AG09309 (cell line): ENCODE results near the gene STMP1.
"Not testable (repeated sequence)": the region's sequence is repeated elsewhere in the genome, so short reads cannot be mapped to it uniquely, and the experiment has no call there.

Experiments
- DNase-seq: peaks from one replicate; pipeline ENCODE4 v3.0.0-alpha.2; 2010; ENCODE audit warnings: low read depth
- H3K4me3 ChIP-seq: 2 replicates; pipeline ENCODE4 v1.5.1; 2011; ENCODE audit warnings: mild to moderate bottlenecking, low read depth, low read length, moderate library complexity; ENCODE audit not compliant: control insufficient read depth
- CTCF ChIP-seq: IDR thresholded peaks from 2 replicates; pipeline ENCODE4 v1.5.1; 2011; ENCODE audit warnings: mild to moderate bottlenecking, low read depth, low read length, inconsistent platforms; ENCODE audit not compliant: insufficient read depth, control insufficient read depth; ENCODE audit errors: missing control alignments

STMP1 gene

GRCh38 chr7:135664046-135664589 is 1.8 kb downstream of the STMP1 start:
- no peak for DNase-seq
- TF ChIP-seq CTCF, result no peak
- H3K4me3 ChIP-seq, result peak overlapping the region; percentile 82; the same call in 1 of the 2 replicates

- H3K4me3 ChIP-seq, result no peak overlapping the region
- no peak for TF ChIP-seq CTCF
- no peak for DNase-seq
Measured at GRCh38 chr7:135665042-135665441, 2.7 kb downstream of the STMP1 start.

GRCh38 chr7:135666156-135666555 is 3.8 kb downstream of the STMP1 start:
- no peak overlapping the region for H3K4me3 ChIP-seq
- no peak for TF ChIP-seq CTCF
- no peak for DNase-seq

GRCh38 chr7:135666846-135667245 is 4.5 kb downstream of the STMP1 start:
- no peak for TF ChIP-seq CTCF
- no peak for DNase-seq
- no peak overlapping the region for H3K4me3 ChIP-seq

- DNase-seq, H3K4me3 ChIP-seq: not testable (repeated sequence)
Measured at GRCh38 chr7:135667626-135668025, 5.3 kb downstream of the STMP1 start.

- DNase-seq, H3K4me3 ChIP-seq: not testable (repeated sequence)
Measured at GRCh38 chr7:135668852-135669395, 6.6 kb downstream of the STMP1 start.

- DNase-seq, result no peak
- no peak overlapping the region for H3K4me3 ChIP-seq
- no peak for TF ChIP-seq CTCF
Measured at GRCh38 chr7:135669774-135670173, 7.5 kb downstream of the STMP1 start.

GRCh38 chr7:135670179-135670578 is 7.9 kb downstream of the STMP1 start:
- H3K4me3 ChIP-seq, result no peak overlapping the region
- no peak for DNase-seq
- TF ChIP-seq CTCF, result no peak
